CD8-positive, alpha-beta memory T cell (primary cell): ENCODE results near the gene CYTL1. TPM values are rescaled to one million over a fixed set of nuclear protein-coding genes. Genes with fewer than 3 reads are reported as not detected.

ENCODE experiments used
- CTCF ChIA-PET: fragments of 350-600 bp; sonication (Branson Sonifier 250); formaldehyde crosslinking; loops from one replicate; lab custom pipeline; 2021; ENCODE audit warnings: antibody characterized with exemption; lab: Charles Lee
- POLR2A ChIA-PET: fragments of 350-600 bp; sonication (Branson Sonifier 250); formaldehyde crosslinking; loops from one replicate; lab custom pipeline; 2021; ENCODE audit warnings: antibody characterized with exemption; lab: Charles Lee
- DNase-seq, 5 donors: peaks; one replicate each; pipeline versions ENCODE4 v3.0.0 to v3.0.0-alpha.2; 2020 to 2022; ENCODE audit warnings: mixed read lengths in 1 of 5
- H3K27ac ChIP-seq: one replicate; pipeline ENCODE4 v1.7.0; 2013; ENCODE audit warnings: low read depth, mild to moderate bottlenecking, low read length, moderate library complexity
- H3K27me3 ChIP-seq: 2 replicates; pipeline ENCODE4 v1.7.0; 2013; ENCODE audit warnings: low read length, mild to moderate bottlenecking; ENCODE audit not compliant: insufficient read depth, poor library complexity, severe bottlenecking
- H3K36me3 ChIP-seq: 2 replicates; pipeline ENCODE4 v1.7.0; 2013; ENCODE audit warnings: mild to moderate bottlenecking, low read length, moderate library complexity; ENCODE audit not compliant: insufficient read depth
- H3K4me1 ChIP-seq: 2 replicates; pipeline ENCODE4 v1.7.0; 2013; ENCODE audit warnings: mild to moderate bottlenecking, low read length, moderate library complexity; ENCODE audit not compliant: insufficient read depth
- H3K4me3 ChIP-seq: 2 replicates; pipeline ENCODE4 v1.7.0; 2013; ENCODE audit warnings: mild to moderate bottlenecking, low read length
- H3K9me3 ChIP-seq: 2 replicates; pipeline ENCODE4 v1.7.0; 2013; ENCODE audit warnings: mild to moderate bottlenecking, low read length
- H3K27ac Mint-ChIP-seq, 8 donors: one replicate each; pipeline ENCODE4 v1.8.0; 2020 to 2021; ENCODE audit warnings: mixed read lengths in 8 of 8, mild to moderate bottlenecking in 6 of 8, inconsistent platforms in 3 of 8, moderate library complexity in 3 of 8
- H3K27me3 Mint-ChIP-seq, 2 donors: one replicate each; pipeline ENCODE4 v1.8.0; 2020 to 2021; ENCODE audit warnings: mixed read lengths in 2 of 2, mild to moderate bottlenecking in 1 of 2, moderate library complexity in 1 of 2
- H3K36me3 Mint-ChIP-seq, 3 donors: one replicate each; pipeline ENCODE4 v1.8.0; 2020 to 2021; ENCODE audit warnings: mixed read lengths in 3 of 3, inconsistent platforms in 1 of 3, mild to moderate bottlenecking in 1 of 3
- H3K4me1 Mint-ChIP-seq, 3 donors: one replicate each; pipeline ENCODE4 v1.8.0; 2020 to 2021; ENCODE audit warnings: mixed read lengths in 3 of 3, inconsistent platforms in 1 of 3, mild to moderate bottlenecking in 1 of 3
- H3K4me3 Mint-ChIP-seq, 7 donors: one replicate each; pipeline ENCODE4 v1.8.0; 2020 to 2021; ENCODE audit warnings: mixed read lengths in 7 of 7, mild to moderate bottlenecking in 6 of 7, moderate library complexity in 4 of 7, inconsistent platforms in 2 of 7
- H3K9me3 Mint-ChIP-seq, 5 donors: one replicate each; pipeline ENCODE4 v1.8.0; 2020 to 2022; ENCODE audit warnings: mixed read lengths in 5 of 5, mild to moderate bottlenecking in 3 of 5, moderate library complexity in 2 of 5, inconsistent platforms in 1 of 5
- polyA plus RNA-seq: library from polyadenylated mRNA; unstranded; fragments of 300-500 nt; fragmentation: Illumina TruSeq; gene quantifications from one replicate; pipeline ENCODE4 v1.2.3, GENCODE V29; 2021
- total RNA-seq, 2 experiments: library from RNA; stranded (reverse); gene quantifications; one replicate each; pipeline ENCODE4 v1.2.3, GENCODE V29; 2021

The CYTL1 gene
- total and polyA plus RNA-seq, 3 experiments from 2014 or later: 1.7 TPM; not detected in 2

GRCh38 chr4:4979971-4980370 is 39.3 kb downstream of the CYTL1 start:
- H3K27me3 Mint-ChIP-seq: peaks cover 4 to 5% of the 10 kb centered on the region in 2 donors
- no peak overlapping the region for H3K4me3 Mint-ChIP-seq
- no peaks in the 10 kb centered on the region for H3K4me1 Mint-ChIP-seq
- Histone ChIP-seq H3K36me3 (no peaks in the 10 kb centered on the region), H3K4me3 (no peak overlapping the region), H3K27ac (no peak overlapping the region), H3K9me3 (no peaks in the 10 kb centered on the region), H3K4me1 (no peaks in the 10 kb centered on the region), H3K27me3 (no peaks in the 10 kb centered on the region)
- H3K27ac Mint-ChIP-seq: no peak overlapping the region
- H3K9me3 Mint-ChIP-seq: peaks cover 0 to 19% (median 15%) of the 10 kb centered on the region in 5 donors
- ChIA-PET CTCF (no interaction called here), POLR2A (no interaction called here)
- DNase-seq: no peak
- H3K36me3 Mint-ChIP-seq: peaks cover 0 to 4% (median 0%) of the 10 kb centered on the region in 3 donors

GRCh38 chr4:4974727-4975126 is 44.5 kb downstream of the CYTL1 start:
- Histone ChIP-seq H3K4me3 (no peak overlapping the region), H3K9me3 (no peaks in the 10 kb centered on the region), H3K27me3 (no peaks in the 10 kb centered on the region), H3K27ac (no peak overlapping the region), H3K4me1 (no peaks in the 10 kb centered on the region), H3K36me3 (no peaks in the 10 kb centered on the region)
- Mint-ChIP-seq H3K36me3 (peaks cover 0 to 4% (median 0%) of the 10 kb centered on the region in 3 donors), H3K4me3 (no peak overlapping the region), H3K27me3 (peaks cover 6 to 10% of the 10 kb centered on the region in 2 donors), H3K4me1 (no peaks in the 10 kb centered on the region), H3K9me3 (peaks cover 0 to 23% (median 21%) of the 10 kb centered on the region in 5 donors), H3K27ac (no peak overlapping the region)
- ChIA-PET CTCF (no interaction called here), POLR2A (no interaction called here)
- no peak for DNase-seq

GRCh38 chr4:4971796-4972195 is 47.5 kb downstream of the CYTL1 start:
- CTCF ChIA-PET: no interaction called here
- H3K27ac Mint-ChIP-seq: no peak overlapping the region

GRCh38 chr4:4969298-4969697 is 50.0 kb downstream of the CYTL1 start:
- Histone ChIP-seq H3K27me3 (no peaks in the 10 kb centered on the region), H3K4me1 (no peaks in the 10 kb centered on the region), H3K4me3 (no peak overlapping the region), H3K27ac (no peak overlapping the region), H3K36me3 (no peaks in the 10 kb centered on the region), H3K9me3 (no peaks in the 10 kb centered on the region)
- H3K36me3 Mint-ChIP-seq: peaks cover 0 to 3% (median 0%) of the 10 kb centered on the region in 3 donors
- DNase-seq: no peak
- H3K4me3 Mint-ChIP-seq: no peak overlapping the region
- H3K27me3 Mint-ChIP-seq: peaks cover 7 to 10% of the 10 kb centered on the region in 2 donors
- POLR2A ChIA-PET: no interaction called here
- H3K4me1 Mint-ChIP-seq: no peaks in the 10 kb centered on the region
- CTCF ChIA-PET: no interaction called here
- peaks cover 4 to 12% (median 8%) of the 10 kb centered on the region in 5 donors for H3K9me3 Mint-ChIP-seq
- no peak overlapping the region for H3K27ac Mint-ChIP-seq

More at GRCh38 chr4:4971796-4972195, 47.5 kb downstream of the CYTL1 start:
- no peak overlapping the region for H3K4me3 Mint-ChIP-seq
- peaks cover 10 to 11% of the 10 kb centered on the region in 2 donors for H3K27me3 Mint-ChIP-seq
- POLR2A ChIA-PET: no interaction called here
- Histone ChIP-seq H3K4me1 (no peaks in the 10 kb centered on the region), H3K36me3 (no peaks in the 10 kb centered on the region), H3K9me3 (no peaks in the 10 kb centered on the region), H3K27me3 (no peaks in the 10 kb centered on the region), H3K4me3 (no peak overlapping the region), H3K27ac (no peak overlapping the region)
- H3K9me3 Mint-ChIP-seq: peaks cover 0 to 20% (median 15%) of the 10 kb centered on the region in 5 donors
- DNase-seq: no peak
- no peaks in the 10 kb centered on the region for H3K4me1 Mint-ChIP-seq
- H3K36me3 Mint-ChIP-seq: peaks cover 0 to 4% (median 0%) of the 10 kb centered on the region in 3 donors

- Mint-ChIP-seq H3K4me1 (no peaks in the 10 kb centered on the region), H3K36me3 (peaks cover 0 to 3% (median 0%) of the 10 kb centered on the region in 3 donors), H3K27ac (no peak overlapping the region), H3K4me3 (no peak overlapping the region), H3K9me3 (peaks cover 12 to 15% (median 13%) of the 10 kb centered on the region in 5 donors), H3K27me3 (peaks cover 10 to 11% of the 10 kb centered on the region in 2 donors)
- ChIA-PET CTCF (no interaction called here), POLR2A (no interaction called here)
- H3K4me3 ChIP-seq: no peak overlapping the region
- no peaks in the 10 kb centered on the region for H3K9me3 ChIP-seq
- H3K36me3 ChIP-seq: no peaks in the 10 kb centered on the region
- no peak for DNase-seq
- no peaks in the 10 kb centered on the region for H3K27me3 ChIP-seq
- no peak overlapping the region for H3K27ac ChIP-seq
- no peaks in the 10 kb centered on the region for H3K4me1 ChIP-seq
Observed at GRCh38 chr4:4968161-4968725, 51.0 kb downstream of the CYTL1 start.

Other genes with a start within 250 kb of the CYTL1 start
- under 1 TPM; 0.11 to 0.24 TPM for gene MSX1, start 159.8 kb downstream of the CYTL1 start, total RNA-seq
- not detected for gene MSX1, start 159.8 kb downstream of the CYTL1 start, polyA plus RNA-seq
- not detected for gene STK32B, start 32.0 kb upstream of the CYTL1 start, total RNA-seq
- not detected for gene STK32B, start 32.0 kb upstream of the CYTL1 start, polyA plus RNA-seq